Nephron progenitor cell (in vitro differentiated cells): ENCODE data around the gene BMP2.

Source experiments
- DNase-seq: peaks from one replicate; pipeline ENCODE4 v3.0.0; 2021
- H3K27ac Mint-ChIP-seq: 2 replicates; pipeline ENCODE4 v1.8.0; 2021; ENCODE audit warnings: mild to moderate bottlenecking, moderate library complexity, mixed read lengths
- H3K27me3 Mint-ChIP-seq: 2 replicates; pipeline ENCODE4 v1.8.0; 2021; ENCODE audit warnings: mild to moderate bottlenecking, low read depth, mixed read lengths; ENCODE audit not compliant: poor library complexity
- H3K36me3 Mint-ChIP-seq: 2 replicates; pipeline ENCODE4 v1.8.0; 2021; ENCODE audit warnings: low read depth, mixed read lengths
- H3K4me1 Mint-ChIP-seq: 2 replicates; pipeline ENCODE4 v1.8.0; 2021; ENCODE audit warnings: mixed read lengths
- H3K4me3 Mint-ChIP-seq: 2 replicates; pipeline ENCODE4 v1.8.0; 2021; ENCODE audit warnings: mild to moderate bottlenecking, moderate library complexity, mixed read lengths
- H3K9me3 Mint-ChIP-seq: 2 replicates; pipeline ENCODE4 v1.8.0; 2021; ENCODE audit warnings: mild to moderate bottlenecking, moderate library complexity, mixed read lengths
- TF ChIP-seq, protein P1 (sequence below): fragments of 200-600 bp; sonication (generic); IDR thresholded peaks from 2 replicates; pipeline ENCODE4 v1.5.0; 2021; ENCODE audit warnings: antibody characterized with exemption

The BMP2 gene

DNA sequence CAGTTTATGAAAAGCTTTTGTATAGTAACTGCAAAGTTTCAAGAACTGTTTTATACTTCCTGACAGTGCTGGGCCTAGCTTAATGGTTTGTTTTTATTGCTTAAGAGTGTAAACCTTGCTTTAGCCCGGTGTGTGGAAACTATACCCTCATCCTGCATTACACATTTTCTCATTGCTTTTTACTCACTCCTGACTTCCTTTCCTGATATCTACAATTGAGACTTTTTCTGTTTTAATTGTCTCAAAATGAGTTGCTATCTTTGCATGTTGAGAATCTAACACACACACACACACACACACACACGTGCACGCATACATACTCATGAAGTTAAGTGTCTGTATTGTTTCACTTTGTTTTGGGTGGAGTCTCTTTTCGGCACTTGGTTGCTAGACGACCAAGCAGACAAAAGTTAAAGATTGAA is 16.7 kb downstream of the BMP2 start:
- peaks cover 33% of the 10 kb centered on the region for H3K4me1 Mint-ChIP-seq
- H3K9me3 Mint-ChIP-seq = no peaks in the 10 kb centered on the region
- H3K36me3 Mint-ChIP-seq = peaks cover 9% of the 10 kb centered on the region
- TF ChIP-seq, protein P1, sequence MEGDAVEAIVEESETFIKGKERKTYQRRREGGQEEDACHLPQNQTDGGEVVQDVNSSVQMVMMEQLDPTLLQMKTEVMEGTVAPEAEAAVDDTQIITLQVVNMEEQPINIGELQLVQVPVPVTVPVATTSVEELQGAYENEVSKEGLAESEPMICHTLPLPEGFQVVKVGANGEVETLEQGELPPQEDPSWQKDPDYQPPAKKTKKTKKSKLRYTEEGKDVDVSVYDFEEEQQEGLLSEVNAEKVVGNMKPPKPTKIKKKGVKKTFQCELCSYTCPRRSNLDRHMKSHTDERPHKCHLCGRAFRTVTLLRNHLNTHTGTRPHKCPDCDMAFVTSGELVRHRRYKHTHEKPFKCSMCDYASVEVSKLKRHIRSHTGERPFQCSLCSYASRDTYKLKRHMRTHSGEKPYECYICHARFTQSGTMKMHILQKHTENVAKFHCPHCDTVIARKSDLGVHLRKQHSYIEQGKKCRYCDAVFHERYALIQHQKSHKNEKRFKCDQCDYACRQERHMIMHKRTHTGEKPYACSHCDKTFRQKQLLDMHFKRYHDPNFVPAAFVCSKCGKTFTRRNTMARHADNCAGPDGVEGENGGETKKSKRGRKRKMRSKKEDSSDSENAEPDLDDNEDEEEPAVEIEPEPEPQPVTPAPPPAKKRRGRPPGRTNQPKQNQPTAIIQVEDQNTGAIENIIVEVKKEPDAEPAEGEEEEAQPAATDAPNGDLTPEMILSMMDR = no peak
- no peak overlapping the region for H3K27ac Mint-ChIP-seq
- H3K4me3 Mint-ChIP-seq = no peak overlapping the region
- H3K27me3 Mint-ChIP-seq = no peaks in the 10 kb centered on the region
- no peak for DNase-seq

DNA sequence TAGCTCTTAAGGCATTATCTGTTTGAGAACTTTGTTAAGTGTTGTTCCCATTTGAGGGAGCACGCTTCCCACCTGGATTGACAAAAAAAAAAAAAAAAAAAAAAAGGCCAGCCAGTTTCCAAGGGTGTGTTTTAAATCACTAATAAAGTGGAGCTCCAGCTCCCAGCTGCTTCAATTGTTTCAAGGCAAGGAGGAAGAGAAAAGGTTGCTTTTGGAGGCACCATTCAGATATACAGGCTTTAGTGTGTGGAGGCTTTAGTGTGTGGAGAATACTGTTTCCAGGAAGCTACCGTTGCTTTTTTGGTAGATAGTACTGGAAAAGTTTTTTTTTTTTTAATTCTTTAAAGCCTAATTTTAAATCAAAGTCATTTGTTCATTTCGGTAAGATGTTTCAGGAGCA is 17.3 kb downstream of the BMP2 start:
- Mint-ChIP-seq H3K4me3 (no peak overlapping the region), H3K4me1 (peaks cover 33% of the 10 kb centered on the region), H3K27me3 (no peaks in the 10 kb centered on the region), H3K9me3 (no peaks in the 10 kb centered on the region), H3K27ac (no peak overlapping the region), H3K36me3 (peaks cover 6% of the 10 kb centered on the region)
- DNase-seq = no peak
- TF ChIP-seq, protein P1 = no peak

DNA sequence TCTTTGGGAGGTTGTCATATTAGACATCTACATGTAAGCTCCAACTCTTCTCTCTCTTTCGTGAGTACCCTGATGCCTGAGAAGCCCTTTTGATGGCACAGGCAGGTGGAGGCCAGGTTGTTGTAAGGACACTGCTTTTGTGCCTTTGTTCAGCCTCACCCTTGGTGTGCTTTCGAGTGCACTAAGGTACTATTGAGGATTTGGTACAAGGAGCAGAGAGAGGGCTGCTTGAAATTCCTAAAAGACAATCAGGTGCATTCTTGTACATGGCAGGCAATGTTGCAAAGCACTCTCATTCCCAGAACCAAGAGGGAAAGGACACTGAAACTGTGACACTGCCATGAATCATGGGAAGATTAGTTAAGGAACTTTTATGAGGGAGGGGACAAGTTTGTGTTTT is 19.1 kb downstream of the BMP2 start:
- no peak for DNase-seq
- no peaks in the 10 kb centered on the region for H3K36me3 Mint-ChIP-seq
- peaks cover 33% of the 10 kb centered on the region for H3K4me1 Mint-ChIP-seq
- no peaks in the 10 kb centered on the region for H3K27me3 Mint-ChIP-seq
- no peaks in the 10 kb centered on the region for H3K9me3 Mint-ChIP-seq
- no peak overlapping the region for H3K27ac Mint-ChIP-seq
- TF ChIP-seq, protein P1 = no peak
- no peak overlapping the region for H3K4me3 Mint-ChIP-seq

DNA sequence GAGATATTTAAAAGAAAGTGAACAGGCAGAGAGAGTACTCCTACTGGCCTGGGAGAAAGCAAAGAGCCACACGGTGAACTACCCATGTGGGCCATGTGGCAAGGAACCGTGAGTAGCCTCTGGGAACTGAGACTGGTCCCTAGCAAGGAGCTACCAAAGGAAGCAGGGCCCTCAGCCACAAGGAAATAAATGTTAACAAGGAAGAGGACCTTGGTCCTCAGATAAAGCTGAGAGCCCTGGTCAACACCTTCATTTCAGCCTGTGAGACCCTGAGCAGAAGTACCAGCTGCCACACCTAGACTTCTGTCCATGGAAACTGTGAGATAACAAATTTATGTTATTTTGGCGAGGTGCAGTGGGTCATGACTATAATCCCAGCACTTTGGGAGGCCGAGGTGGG is 25.3 kb downstream of the BMP2 start:
- Mint-ChIP-seq H3K27me3 (peaks cover 11% of the 10 kb centered on the region), H3K36me3 (no peaks in the 10 kb centered on the region), H3K9me3 (no peaks in the 10 kb centered on the region), H3K4me3 (no peak overlapping the region), H3K27ac (no peak overlapping the region), H3K4me1 (no peaks in the 10 kb centered on the region)
- TF ChIP-seq, protein P1 = no peak
- DNase-seq = no peak

DNA sequence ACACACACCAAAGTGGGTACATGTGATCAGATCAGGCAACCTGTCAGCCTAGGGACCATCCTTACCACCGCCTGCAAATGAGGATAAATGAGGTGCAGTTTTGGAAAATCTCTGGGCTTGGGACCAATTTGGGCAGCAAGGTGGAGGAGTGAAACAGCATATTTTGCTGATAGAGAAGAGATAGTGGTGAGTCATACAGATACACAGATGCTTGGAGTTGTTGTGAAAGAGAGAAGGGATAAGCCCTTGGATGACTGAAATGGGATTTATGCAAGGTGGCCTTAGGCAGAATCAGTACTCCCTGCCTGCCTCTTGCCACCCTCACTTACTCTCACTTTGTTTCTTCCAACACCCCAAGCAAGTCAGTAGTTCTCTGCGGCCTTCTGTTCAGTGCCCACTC is 34.7 kb downstream of the BMP2 start:
- DNase-seq = no peak
- no peaks in the 10 kb centered on the region for H3K4me1 Mint-ChIP-seq
- TF ChIP-seq, protein P1 = no peak
- H3K27me3 Mint-ChIP-seq = peaks cover 7% of the 10 kb centered on the region
- H3K27ac Mint-ChIP-seq = no peak overlapping the region
- H3K4me3 Mint-ChIP-seq = no peak overlapping the region
- H3K9me3 Mint-ChIP-seq = peaks cover 18% of the 10 kb centered on the region
- H3K36me3 Mint-ChIP-seq = no peaks in the 10 kb centered on the region

DNA sequence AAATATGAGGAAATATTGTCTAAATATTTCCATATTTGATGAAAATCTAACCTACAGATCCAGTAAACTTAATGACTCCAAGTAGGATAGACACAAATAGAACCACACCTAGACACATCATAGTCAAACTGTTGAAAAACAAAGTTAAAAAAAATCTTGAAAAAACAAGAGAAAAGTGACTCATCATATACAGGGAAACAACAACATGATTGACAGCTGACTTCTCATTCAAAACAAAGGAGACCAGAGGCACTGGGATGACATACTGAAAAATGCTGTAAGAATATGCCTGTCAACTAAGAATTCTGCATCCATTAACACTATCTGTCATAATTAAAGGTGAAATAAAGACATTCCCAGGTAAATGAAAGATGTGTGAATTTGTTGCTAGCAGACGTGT is 38.8 kb downstream of the BMP2 start:
- TF ChIP-seq, protein P1 = no peak
- Mint-ChIP-seq H3K4me3 (no peak overlapping the region), H3K27me3 (peaks cover 7% of the 10 kb centered on the region), H3K9me3 (peaks cover 18% of the 10 kb centered on the region), H3K27ac (no peak overlapping the region), H3K36me3 (no peaks in the 10 kb centered on the region), H3K4me1 (peaks cover 5% of the 10 kb centered on the region)
- no peak for DNase-seq
